ENCODE data around the gene EMC8.
"Not testable (repeated sequence)": the region's sequence is repeated elsewhere in the genome, so short reads cannot be mapped to it uniquely, and the experiment has no call there.

The EMC8 gene

DNA sequence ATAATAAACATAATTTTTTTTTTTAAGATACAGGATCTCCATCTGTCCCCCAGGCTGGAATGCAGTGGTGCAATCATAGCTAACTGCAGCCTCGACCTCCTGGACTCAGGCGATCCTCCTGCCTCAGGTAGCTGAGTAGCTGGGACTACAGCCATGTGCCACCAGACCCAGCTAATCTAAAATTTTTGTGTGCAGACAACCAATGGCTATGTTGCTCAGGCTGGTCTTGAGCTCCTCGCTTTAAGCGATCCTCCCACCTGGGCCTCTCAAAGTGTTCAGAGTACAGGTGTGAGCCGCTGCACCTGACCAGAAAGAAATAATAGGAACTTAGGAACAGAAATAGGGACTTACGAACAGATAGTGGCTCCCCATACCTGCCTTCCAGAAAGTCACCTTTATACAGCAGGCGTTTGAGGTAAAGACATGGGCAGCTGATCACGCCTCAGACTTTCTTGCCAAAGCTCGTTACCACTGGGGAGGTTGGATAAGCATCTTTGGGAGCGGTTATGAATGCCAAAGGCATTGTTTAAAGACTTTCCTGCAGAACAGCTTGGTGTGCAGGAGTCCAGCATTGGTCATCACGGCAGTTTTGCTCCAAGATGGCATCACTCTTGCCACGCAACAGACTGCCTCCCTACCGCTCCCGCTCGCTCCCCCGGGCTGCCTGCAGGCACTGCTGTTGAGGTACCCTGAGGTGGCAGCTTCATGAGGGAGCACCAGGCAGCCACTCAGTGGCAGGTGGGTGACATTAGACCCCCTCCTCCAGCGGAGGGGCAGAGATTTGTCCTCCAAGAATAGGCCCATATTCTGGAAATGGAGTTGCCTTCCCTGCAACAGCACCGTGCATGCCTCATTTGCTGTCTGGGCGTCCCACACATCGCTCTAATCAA lies 13.7 kb upstream of the EMC8 start:
- DNase-seq (ENCODE audit: low read depth) = no peak

DNA sequence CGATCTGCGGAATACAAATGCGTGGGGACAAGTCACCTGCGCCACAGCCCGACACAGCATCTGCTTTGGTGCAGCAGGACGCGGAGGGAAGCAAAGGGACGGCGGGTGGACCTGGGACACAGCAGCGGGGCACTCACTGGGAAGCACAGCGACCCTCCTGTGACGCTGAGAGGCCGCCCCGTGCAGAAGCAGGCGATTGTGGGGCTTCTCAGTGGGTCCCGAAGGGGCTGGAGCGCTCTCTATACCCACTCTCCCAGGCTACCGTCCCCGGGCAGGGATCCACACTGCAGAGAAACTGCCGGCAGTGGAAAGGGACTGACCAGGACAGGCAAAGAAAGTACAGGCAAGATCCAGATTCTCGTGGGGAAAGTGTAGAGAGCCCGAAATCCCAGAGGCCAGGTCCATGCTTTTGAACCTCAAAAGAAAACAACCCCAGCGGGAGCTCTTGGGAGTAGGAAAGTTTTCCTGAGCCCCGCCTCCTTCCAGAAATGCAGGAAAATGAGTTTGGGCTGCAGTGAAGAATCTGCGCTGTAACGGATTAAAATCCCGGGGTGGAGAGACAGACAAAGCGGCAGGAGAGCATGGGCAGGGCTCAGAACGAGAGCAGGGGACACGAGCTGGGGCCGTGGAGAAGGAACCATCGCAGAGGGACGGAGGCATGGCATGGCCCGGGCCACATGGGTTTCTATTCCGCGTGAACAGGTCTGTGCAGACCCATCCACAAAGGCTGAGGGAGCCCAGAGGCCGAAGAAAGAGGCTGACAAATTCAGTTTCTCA lies 12.9 kb upstream of the EMC8 start:
- DNase-seq (ENCODE audit: low read depth) = no peak

DNA sequence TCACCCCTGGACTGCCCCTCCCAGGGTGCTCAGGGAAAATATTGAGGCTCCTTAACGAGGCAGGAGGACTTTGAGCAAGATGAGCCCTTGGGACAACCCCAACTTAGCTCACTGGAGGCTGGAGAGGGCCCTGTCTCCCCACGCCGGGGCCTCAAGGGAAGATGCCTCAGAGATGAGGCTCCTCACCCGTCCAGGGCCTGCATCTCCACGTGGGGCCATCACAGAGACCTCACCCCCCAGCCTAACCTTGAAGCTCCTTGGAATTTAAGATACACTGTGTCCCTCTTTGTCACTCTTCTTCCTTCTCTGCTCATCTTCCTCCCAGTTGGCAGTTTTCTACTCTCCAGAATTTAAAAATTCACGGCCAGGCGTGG lies 11.4 kb upstream of the EMC8 start:
- no peak for DNase-seq (ENCODE audit: low read depth)

DNA sequence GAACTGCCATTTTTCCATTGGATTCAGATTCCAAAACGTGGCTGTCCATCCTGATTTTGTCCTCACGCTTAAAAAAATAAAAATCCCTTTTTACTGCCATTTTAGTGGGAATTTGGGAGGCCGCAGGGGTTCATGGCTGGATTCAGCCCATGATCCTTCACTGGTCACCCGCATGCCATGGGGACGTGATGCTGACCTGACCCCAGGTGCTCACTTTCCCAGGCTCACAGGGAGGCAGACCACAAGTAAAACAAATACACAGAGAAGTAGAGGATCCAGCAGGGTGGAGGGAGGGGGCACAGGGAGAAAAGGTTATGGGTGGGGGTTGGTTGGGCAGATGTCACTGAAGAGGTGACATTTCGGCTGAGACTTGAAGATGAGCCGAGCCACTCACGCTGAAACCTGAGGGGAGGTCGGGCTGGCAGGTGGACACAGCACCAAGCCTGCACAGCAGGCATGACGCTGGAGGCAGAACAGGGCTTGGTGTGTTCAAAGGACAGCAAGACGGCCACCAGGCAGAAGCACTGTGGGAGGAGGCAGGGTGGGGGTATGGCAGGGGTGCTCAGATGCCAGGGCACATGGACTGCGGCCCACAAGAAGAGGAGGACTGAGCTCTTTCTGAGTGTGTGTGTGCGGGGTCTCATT lies 10.9 kb upstream of the EMC8 start:
- no peak for DNase-seq (ENCODE audit: low read depth)

DNA sequence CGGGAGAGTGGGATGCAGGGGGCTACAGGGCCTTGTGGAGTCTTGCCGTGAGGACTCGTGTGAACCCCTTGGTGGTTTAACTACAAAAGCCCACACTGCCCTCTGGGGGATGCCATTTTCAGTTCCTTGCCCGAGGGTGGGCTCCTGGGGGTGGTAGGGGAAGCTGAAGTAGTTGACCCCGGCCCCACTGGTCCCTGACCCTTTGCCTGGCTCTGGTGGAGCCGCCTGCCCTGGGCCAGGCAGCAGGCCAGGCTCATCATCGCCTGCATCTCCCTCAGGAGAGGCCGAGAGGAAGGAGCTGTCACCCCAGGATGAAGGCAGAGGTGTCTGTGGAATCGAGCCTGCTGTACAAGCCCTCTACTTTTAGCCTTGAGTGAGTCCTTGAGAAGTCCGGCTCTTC lies 10.3 kb upstream of the EMC8 start:
- DNase-seq (ENCODE audit: low read depth) = no peak

DNA sequence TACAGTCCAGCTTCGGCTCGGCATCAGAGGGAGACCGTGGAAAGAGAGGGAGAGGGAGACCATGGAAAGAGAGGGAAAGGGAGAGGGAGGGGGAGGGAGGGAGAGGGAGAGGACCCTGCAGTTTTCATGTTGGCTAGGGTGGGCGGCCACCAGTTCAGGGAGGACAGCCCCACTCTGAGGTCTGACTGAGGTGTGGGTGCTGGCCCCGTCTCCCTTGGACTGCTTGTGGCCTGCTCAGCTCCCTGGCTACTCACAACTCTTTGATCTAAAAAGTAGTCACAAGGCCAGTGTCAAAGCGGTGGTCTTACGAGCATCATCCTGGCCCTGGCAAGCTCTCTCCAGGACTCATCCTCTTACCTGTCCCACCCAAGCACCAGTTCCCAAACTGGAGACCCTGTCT lies 9.6 kb upstream of the EMC8 start:
- no peak for DNase-seq (ENCODE audit: low read depth)

DNA sequence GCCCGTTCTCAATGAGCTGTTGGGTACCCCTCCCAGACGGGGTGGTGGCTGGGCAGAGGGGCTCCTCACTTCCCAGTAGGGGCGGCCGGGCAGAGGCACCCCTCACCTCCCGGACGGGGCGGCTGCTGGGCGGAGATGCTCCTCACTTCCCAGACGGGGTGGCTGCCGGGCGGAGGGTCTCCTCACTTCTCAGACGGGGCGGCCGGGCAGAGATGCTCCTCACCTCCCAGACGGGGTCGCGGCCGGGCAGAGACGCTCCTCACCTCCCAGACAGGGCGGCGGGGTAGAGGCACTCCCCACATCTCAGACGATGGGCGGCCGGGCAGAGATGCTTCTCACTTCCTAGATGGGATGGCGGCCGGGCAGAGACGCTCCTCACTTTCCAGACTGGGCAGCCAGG lies 8.8 kb upstream of the EMC8 start:
- not testable (repeated sequence) for DNase-seq (ENCODE audit: low read depth)

DNA sequence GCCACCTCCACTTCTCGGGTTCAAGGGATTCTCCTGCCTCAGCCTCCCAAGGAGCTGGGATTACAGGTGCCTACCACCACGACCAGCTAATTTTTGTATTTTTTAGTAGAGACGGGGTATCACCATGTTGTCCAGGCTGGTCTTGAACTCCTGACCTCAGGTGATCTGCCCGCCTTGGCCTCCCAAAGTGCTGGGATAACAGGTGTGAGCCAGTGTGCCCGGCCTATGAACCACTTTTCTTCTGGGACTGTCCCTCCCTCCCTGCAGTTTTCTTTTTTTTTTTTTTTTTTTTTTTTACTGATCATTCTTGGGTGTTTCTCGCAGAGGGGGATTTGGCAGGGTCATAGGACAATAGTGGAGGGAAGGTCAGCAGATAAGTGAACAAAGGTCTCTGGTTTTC lies 8.0 kb upstream of the EMC8 start:
- not testable (repeated sequence) for DNase-seq (ENCODE audit: low read depth)

DNA sequence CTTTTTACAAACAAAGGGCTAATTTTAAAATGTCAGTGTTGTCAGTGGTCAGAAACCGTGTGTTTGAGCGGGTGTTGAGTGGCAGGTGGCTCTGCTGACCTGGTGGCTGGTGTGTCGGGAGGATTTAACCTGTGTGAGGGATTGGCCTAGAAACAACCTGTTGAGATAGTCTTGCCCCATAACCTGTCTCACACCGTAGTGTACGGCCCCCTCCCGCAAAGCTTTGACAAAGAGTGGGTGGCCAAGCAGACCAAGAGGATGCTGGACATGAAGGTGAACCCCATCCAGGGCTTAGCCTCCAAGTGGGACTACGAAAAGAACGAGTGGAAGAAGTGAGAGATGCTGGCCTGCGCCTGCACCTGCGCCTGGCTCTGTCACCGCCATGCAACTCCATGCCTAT lies 7.2 kb upstream of the EMC8 start:
- no peak for DNase-seq (ENCODE audit: low read depth)

DNA sequence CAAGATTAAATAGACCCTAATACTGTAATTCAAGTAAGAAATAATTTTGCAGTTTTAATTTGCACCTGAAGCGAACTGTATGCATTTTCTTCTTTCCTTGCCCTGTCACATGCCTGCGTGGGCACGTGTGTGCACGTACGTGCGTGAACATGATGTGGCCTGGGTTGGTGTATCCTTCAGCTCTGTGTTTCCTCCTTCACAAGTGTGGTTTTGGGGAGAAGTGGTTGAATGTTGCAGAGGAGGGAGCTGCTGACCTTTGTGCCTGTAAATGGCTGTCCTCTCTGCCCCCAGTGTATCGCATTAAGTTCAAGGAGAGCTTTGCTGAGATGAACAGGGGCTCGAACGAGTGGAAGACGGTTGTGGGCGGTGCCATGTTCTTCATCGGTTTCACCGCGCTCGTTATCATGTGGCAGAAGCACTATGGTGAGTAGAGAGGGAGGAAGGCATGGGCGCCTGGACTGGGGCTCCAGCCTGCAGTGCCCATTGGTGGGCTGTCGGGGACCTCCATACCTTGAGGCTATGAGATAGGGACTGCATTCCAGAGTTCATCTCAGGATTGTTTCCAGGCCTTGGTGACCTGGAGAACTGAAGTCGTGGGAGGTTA lies 6.2 kb upstream of the EMC8 start:
- no peak for DNase-seq (ENCODE audit: low read depth)

DNA sequence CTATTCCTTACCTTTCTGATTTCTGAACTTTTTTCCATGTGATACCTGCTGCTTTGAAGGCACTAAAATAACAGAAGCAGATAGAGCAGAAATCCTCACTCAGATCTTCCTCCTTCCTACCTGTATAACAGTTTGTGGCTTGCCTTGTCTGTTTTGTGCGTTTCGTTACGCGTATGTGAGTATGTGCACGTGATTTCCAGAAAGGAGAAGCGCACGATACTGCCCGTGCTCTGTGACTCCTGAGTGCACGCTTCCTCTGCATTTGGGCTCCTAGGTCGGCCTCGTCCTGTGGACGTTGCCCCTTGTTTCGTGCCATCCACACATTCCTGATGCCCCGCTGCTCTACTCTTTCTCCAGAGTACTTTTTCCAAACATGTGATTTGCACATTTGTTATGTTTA lies 4.2 kb upstream of the EMC8 start:
- no peak for DNase-seq (ENCODE audit: low read depth)

DNA sequence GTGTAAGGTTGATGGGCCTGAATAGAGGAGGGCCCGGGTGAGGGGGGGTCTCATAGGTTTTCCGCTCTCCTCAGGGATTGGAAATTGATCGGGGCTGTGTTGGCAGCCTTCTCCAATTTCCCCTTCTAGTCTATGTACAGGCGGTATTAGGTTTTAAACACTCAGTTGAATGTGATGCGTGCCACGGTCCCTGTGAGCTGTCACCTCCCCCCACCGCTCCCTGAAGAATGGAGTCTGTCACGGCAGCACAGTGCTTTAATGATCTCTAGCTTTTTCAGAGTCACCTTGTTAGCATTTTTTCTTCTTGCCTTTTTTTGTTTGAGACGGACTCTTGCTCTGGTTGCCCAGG lies 951 bp upstream of the EMC8 start:
- DNase-seq (ENCODE audit: low read depth) = no peak

DNA sequence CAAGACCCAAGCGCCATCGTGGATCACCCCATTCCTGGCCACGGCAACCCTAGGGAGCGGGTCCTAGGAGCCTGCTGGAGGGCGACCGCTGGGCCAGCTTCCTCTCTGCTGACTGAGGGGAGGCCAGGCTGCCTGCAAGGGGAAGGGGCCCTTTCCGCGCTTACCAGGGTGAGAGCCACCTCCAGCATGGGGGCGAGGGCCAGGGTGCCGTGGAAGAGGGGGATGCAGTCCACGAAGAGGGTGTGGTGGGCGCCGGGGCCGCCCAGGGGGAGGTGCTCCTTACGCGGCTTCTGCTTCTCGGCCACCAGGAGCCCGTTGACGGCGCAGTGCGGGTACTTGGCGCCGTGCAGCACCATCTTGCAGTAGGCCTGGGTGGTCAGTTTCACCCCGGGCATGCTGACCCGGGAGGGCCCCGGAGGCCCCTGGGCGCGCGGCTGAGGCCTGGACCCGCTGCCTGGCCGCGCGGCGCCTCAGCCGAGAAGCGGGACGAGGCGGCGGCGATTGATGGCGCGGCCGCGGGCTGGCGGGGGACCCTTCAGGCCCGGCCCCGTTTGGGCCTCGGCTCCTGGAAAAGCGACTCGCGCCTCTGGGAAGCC lies 345 bp downstream of the EMC8 start:
- DNase-seq (ENCODE audit: low read depth) = no peak

DNA sequence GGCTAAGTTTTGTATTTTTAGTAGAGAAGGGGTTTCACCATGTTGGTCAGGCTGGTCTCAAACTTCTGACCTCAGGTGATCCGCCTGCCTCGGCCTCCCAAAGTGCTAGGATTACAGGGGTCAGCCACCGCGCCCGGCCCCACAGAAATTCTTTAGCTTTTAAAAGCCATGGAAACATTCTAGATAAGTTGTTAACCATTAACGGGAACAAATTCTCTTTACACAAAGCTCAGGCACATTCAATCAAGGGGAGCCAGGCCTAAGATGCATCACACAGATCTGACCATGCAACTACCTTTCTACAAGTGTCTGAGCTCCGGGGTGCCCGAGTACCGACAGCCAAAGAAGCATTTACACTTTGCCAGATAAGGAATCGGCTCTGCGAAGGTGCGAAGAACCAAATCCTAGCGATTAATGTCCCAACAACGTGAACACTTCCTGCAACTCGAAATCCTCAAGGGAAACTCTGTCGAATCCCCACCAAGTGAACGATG lies 1.0 kb downstream of the EMC8 start:
- no peak for DNase-seq (ENCODE audit: low read depth)

DNA sequence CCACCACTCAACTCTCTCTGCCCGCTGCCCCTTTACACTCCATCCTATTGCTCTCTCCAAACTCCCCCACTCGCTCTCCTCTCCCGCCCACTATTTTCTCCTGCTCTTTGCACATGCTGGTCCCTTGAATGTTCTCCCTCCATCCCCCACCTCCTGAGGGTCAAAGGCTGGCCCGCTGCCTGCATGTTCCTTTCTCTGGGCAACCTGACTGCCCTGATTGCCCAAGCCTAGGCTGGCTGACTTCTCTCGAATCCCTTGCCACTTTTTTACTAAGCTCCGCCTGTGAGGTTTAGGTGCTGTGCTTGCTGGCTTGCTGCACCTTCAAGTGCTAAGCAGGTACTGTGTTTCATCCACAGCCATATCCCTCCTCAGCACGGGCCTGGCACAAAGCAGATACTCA lies 2.7 kb downstream of the EMC8 start:
- no peak for DNase-seq (ENCODE audit: low read depth)

DNA sequence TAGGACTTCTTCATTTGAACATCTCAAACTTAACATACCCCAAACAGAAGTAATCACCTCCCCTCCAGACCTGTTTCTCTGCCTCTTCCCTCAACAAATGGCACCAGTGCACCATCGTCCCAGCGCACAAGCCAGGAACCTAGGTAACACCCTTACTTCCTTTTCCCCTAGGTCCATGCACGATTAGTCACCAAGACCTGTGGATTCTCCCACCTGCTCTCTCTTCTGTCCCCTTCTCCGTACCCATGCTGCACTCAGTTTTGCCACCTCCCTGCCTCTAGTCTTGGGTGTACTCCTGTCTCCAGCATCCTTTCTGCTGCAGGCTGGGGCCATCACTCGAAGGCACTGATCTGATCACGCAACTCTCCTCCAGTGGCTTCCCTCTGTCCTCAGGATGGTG lies 3.2 kb downstream of the EMC8 start:
- DNase-seq (ENCODE audit: low read depth) = no peak

DNA sequence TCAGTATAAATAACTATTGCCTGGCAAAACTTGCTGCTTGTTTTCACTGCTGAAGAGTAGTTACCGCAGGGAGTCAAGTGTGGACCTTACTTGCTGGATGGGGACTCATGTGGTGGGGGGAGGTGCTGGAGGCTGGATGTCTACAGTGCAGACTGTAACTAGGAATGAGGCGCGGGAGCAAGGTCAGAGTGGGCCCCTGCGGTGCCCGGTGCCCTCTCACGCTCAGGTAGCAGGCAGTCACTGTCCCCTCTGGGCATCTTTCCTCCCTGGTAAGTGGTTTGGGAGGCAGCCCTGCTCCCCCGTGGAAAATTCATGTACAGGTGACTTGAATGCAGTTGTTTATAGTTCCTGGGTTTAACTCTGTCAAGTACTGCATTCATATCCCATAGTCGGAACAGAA lies 4.6 kb downstream of the EMC8 start:
- no peak for DNase-seq (ENCODE audit: low read depth)

DNA sequence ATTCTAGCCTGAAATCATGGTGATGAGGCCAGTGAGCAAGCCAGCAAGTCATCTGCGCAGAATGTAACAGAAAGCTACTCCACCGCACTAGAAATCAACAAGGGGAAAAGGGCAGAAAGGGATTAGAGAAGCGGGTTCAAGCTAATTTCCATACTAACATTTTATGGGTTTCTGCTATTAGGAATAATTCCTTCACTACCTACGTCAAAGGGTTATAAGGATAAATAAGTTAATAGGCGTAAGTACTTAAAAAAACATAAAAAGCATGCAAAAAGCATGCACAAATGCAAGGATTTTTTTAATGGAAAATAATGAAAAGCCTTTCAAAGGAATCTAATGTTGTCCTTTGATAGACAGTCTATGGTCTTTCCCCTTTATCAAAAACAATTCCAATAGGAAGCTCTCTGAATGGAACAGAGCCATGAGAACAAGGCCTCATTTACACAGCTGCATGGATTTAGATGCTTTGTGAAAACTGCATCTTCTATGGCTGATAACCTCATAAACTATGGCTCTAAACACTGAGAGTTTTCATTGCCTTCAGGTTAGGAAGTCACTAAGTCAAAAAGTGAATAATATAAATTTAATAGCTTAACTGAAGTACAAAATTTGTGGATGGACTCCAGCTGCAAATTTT lies 5.6 kb downstream of the EMC8 start:
- no peak for DNase-seq (ENCODE audit: low read depth)

DNA sequence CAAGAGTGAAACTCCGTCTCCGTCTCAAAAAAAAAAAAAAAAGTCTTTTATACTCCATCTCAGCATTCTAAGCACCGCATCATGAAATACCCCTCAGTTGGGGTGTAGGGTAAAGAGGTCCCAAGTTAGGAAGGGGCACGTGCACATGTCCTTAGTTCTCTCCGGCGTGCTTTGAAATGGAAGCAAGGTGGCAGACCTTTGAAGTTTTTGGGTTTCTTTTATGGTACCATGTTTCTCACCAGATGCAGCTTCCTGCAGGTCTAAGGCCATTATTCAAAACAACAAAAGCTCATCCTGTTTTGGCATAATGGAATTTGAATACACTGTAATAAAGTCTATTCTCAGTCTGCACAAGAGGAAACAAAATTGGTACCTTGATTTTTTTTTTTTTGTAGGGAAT lies 9.6 kb downstream of the EMC8 start:
- no peak for DNase-seq (ENCODE audit: low read depth)

DNA sequence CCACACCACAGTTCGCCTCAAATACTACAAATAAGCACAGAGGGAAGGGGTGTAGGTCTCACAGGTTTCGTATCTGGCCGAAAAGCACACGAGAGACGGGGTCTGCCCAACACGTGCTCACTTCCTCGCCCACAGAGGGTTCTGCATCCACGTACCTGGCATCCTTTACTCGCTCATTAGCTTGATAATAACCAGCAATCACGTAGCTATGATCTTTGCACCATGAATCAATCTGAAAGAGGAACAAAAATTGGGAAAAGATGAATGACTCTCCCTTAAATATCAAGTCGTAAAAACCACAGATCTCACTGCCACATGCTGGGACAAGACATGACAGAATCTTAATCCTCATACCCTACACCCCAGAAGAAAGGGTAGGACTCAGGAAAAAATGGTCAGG lies 10.5 kb downstream of the EMC8 start:
- no peak for DNase-seq (ENCODE audit: low read depth)

DNA sequence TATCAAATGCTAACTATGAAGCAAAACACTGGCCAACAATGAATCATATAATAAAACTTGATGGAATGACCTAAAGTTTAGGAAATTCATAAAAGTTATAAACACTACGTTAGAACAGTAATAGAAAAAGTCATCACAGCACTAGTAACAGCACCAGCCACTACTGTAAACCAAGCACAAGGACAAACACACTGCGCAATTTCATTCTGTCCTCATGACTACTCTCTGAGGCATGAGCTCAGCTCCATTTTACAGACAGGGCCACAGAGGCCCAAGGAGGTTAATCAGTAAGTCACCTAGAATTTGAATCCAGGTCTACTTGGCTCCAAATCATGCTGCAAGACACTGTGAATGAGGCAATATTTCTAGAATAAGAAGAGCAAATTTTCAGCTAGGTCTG lies 13.4 kb downstream of the EMC8 start:
- no peak for DNase-seq (ENCODE audit: low read depth)

DNA sequence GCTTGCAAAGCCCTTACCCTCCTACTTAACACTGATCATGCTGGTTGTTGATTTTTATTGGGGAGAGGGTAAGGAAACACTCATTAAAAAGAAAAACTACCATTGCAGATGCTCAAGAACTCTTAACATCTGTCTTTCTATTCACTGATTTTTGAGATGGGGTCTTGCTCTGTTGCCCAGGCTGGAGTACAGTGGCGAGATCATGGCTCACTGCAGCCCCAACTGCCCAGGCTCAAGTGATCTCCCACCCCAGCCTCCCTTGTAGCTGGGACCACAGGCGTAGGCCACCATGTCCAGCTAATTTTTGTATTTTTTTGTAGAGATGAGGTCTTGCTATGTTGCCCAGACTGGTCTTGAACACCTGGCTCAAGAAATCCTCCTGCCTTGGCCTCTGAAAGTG lies 14.5 kb downstream of the EMC8 start:
- no peak for DNase-seq (ENCODE audit: low read depth)
